Measurements from ENCODE around the gene LPP.

The LPP gene

DNA sequence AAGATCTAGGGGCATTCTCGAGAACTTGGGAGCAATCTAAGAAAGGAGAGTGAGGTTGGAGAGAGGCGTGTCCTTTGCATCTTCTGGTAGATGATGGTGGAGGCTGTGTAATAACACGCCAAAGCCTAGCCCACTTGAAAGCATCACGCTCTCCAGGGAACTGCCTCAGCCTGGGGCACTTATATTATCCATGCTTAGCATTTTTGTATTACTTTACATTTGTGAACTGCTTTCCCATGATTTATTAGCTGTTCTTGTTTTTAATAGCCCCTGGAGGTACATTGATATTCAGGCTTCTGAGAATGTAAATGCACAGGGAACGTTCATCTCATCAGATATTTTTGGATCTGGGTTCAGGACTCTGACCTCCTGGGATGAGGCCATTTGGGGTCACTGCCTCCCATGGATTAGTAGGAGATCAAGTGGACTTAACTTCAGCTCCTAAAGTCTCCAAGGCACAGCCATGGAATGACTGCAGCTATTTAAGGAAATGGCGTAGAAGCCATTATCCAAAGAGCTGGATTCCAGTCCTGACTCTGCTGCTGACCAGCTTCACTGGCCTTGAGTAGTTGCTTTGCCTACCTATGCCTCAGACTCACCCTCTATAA, 124.9 kb downstream of the LPP start:
- Mint-ChIP-seq H3K4me1 (ENCODE audit: low read depth in 2 of 2) (peaks cover 18 to 24% of the 10 kb centered on the region in 2 donors), H3K4me3 (no peak overlapping the region), H3K27me3 (no peaks in the 10 kb centered on the region), H3K27ac (no peak overlapping the region), H3K36me3 (ENCODE audit: insufficient read depth) (no peaks in the 10 kb centered on the region), H3K9me3 (no peaks in the 10 kb centered on the region)
- DNase-seq (no peak), ATAC-seq (replicated peaks) (no peak)

DNA sequence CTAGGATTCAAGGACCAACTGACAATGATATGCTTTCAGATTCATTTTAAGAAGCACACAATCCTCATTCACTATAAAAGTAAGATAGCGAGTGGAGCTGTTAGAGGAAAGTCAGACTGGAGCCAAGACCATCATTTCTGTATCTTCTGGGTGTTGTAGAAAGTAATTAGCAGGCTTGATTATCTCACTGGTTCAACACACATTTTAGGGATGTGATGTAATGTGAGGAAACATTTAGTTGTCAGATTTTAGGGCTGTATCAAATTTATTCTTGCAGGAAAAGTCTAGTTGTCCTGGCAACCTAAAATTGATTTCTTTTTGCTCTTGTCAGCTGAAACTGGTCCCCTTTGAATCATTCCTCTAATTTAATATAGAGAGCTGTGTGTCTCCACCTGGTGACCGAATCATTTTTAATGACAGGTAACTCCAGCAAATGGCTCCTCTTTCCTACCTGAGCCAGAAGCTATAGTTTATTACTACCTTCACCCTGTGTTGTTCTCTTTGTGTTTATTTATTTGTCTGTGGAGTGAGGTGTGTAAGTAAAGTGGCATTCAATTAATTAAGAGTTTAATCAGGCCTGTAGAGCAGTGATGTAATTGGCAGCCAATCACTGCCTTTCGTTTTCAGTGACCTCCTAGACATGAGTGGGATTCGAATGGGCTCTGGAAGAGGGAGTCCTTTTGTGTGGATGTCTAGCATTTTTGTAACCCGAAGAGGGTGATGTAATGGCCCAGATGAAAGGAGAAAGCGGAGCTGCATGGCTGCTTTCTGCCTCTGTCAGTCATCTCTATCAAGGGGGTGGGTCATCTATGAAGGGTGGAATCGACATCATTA, 125.8 kb downstream of the LPP start:
- ATAC-seq (replicated peaks) (no peak), DNase-seq (no peak)
- Mint-ChIP-seq H3K27ac (peak overlapping the region in 1 of 2 donors; percentile 30), H3K4me3 (no peak overlapping the region), H3K4me1 (ENCODE audit: low read depth in 2 of 2) (peaks cover 26 to 31% of the 10 kb centered on the region in 2 donors), H3K36me3 (ENCODE audit: insufficient read depth) (no peaks in the 10 kb centered on the region), H3K27me3 (no peaks in the 10 kb centered on the region), H3K9me3 (no peaks in the 10 kb centered on the region)

DNA sequence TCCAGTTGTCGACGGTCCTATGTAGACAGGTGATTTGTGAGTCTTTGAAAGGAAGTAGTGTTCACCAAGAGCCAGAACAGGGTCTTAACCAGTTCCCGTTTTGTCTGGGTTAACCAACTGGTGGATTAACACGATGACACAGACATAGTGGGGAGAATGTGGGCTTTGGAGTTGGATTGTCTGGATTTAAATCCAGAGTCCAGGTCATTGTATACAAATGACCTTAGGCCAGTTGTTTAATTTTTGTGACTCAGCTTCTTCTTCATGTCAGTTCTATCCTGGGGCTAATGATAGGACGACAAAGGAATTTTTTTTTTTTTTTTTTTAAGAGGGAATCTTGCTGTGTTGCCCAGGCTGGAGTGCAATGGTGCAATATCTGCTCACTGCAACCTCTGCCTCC, 126.7 kb downstream of the LPP start:
- ATAC-seq (replicated peaks) (no peak), DNase-seq (no peak)
- H3K4me1 Mint-ChIP-seq (ENCODE audit: low read depth in 2 of 2) = peaks cover 31 to 35% of the 10 kb centered on the region in 2 donors
- no peaks in the 10 kb centered on the region for H3K27me3 Mint-ChIP-seq
- H3K36me3 Mint-ChIP-seq (ENCODE audit: insufficient read depth) = no peaks in the 10 kb centered on the region
- H3K27ac Mint-ChIP-seq = no peak overlapping the region
- no peak overlapping the region for H3K4me3 Mint-ChIP-seq
- no peaks in the 10 kb centered on the region for H3K9me3 Mint-ChIP-seq

DNA sequence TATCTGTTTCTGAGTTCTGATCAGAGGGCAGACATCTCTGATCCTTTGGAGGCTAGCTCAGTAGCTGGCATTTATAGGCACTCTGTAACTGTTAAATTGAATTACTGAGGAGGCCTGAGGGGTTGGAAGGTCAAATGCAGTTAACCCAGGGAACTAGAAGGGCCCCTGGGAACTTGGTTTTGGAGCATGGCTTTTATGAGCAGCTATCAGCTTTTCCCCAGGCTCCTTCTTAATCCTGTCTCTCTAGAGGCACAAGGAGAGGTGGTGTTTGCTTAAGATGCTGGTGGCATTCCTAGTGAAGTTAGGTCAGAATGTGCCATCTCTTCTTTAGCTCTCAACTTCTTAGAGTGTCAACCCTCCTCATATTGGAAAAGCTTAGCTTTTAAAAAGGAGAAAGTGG, 128.9 kb downstream of the LPP start:
- ATAC-seq (replicated peaks) (no peak), DNase-seq (no peak)
- H3K27me3 Mint-ChIP-seq = no peaks in the 10 kb centered on the region
- H3K4me3 Mint-ChIP-seq = no peak overlapping the region
- peak overlapping the region in 1 of 2 donors; percentile 72 for H3K27ac Mint-ChIP-seq
- H3K4me1 Mint-ChIP-seq (ENCODE audit: low read depth in 2 of 2) = peaks cover 26 to 30% of the 10 kb centered on the region in 2 donors
- no peaks in the 10 kb centered on the region for H3K36me3 Mint-ChIP-seq (ENCODE audit: insufficient read depth)
- H3K9me3 Mint-ChIP-seq = no peaks in the 10 kb centered on the region

DNA sequence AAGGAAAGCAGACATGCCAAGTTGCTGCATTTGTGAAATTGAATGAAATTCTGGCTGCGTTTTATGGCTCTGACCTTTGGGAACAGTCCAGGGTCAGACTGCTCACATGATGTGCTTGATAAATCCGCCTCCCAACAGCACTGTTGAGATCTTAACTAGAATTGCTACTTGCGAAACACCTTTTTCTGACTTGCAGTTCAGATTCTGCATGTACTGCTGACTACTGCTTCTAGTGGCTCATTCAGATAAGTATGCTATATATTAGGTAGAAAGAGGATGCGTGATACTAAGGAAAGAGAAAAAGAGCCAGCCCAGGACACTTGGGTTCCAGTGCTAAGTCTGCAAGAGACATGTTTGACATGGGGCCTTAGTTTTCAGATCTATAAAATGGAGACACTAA, 129.4 kb downstream of the LPP start:
- no peak for DNase-seq

DNA sequence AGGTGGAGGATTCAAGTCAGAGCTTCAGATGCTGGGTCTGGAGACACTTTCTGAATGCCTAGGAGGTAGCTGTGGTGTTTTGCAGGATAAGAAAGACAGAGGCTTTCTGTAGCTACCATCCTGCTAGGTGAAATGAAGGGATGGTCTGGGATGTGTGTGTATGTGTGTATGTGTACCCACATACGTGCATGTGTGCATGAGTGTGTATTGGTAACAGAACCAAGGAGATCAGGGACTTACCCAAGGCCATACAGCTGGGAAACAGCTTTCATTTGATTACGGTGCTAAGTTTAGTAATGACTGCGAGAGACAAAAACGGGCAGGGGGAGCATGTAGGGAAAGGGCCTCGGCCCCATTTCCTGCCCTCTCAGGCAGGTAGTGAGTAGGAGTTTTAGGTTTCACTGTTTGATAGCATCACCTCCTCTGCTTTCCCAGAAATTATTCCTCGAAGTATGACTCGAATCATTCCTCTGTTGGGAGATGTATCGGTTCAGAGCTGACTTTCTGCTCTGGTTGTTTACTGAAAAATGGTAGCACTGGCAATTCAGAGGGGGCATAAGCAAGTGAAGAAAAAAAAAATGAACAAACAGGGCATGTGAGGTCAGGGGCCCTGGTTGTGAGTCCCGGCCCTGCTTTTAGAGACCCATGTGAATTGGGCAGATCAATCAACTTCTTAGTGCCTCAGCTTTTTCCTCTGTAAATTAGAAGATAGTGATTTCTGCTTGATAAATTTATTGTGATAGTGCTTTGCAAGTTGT, 130.7 kb downstream of the LPP start:
- Mint-ChIP-seq H3K4me3 (peak overlapping the region in 1 of 2 donors; percentile 7), H3K9me3 (no peaks in the 10 kb centered on the region), H3K27ac (peak overlapping the region; percentile 66 to 89), H3K36me3 (ENCODE audit: insufficient read depth) (no peaks in the 10 kb centered on the region), H3K4me1 (ENCODE audit: low read depth in 2 of 2) (peaks cover 26 to 28% of the 10 kb centered on the region in 2 donors), H3K27me3 (no peaks in the 10 kb centered on the region)
- DNase-seq (no peak), ATAC-seq (replicated peaks) (no peak)

More for the DNA sequence above, 129.4 kb downstream of the LPP start:
- Mint-ChIP-seq H3K27me3 (no peaks in the 10 kb centered on the region), H3K36me3 (ENCODE audit: insufficient read depth) (no peaks in the 10 kb centered on the region), H3K27ac (no peak overlapping the region), H3K4me1 (ENCODE audit: low read depth in 2 of 2) (peaks cover 26 to 28% of the 10 kb centered on the region in 2 donors), H3K9me3 (no peaks in the 10 kb centered on the region), H3K4me3 (no peak overlapping the region)
- ATAC-seq (replicated peaks) = no peak

DNA sequence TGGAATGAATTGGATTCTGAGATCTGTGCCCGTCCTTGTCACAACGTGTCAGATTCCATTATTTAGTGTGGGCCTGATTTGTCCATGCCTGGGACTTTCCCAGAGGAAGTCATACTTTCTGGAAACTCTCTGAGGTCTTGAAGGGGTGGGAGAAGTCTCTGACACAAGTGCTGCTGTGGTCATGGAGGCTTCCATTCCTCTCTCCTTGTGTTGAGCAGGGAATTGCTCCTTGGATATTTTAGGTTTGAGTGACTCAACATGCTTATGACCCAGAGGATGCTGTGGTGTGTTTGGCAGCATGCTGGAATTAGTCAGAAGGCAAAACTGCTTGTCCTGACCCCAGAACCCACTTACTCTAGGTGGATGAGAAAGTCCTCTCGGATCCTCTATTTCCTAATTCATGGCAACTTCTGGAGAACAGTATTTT, 132.1 kb downstream of the LPP start:
- Mint-ChIP-seq H3K4me3 (no peak overlapping the region), H3K27ac (peak overlapping the region; percentile 46 to 66), H3K9me3 (no peaks in the 10 kb centered on the region), H3K27me3 (no peaks in the 10 kb centered on the region), H3K36me3 (ENCODE audit: insufficient read depth) (peaks cover 3% of the 10 kb centered on the region), H3K4me1 (ENCODE audit: low read depth in 2 of 2) (peaks cover 26 to 31% of the 10 kb centered on the region in 2 donors)
- DNase-seq (no peak), ATAC-seq (replicated peaks) (no peak)

DNA sequence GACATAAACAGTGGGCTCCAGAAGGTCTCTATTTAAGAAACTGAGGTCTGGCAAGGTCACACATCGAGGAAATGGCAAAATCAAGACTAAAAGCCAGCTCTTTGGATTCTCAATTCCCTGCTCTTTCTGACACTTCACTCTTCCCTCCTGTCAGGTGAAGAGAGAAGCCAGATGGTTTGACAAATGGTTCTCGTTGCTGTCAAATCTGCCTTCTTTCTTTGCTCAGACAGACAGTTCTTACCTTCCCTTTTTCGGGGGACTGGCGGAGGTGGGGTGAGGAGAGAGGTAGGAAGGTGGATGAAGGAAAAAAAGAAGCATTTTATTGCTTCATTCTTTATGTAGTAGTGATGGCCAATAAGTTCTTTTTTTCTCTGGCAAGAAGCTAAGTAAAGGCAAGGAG, 133.4 kb downstream of the LPP start:
- Mint-ChIP-seq H3K27ac (no peak overlapping the region), H3K4me1 (ENCODE audit: low read depth in 2 of 2) (peaks cover 23 to 37% of the 10 kb centered on the region in 2 donors), H3K27me3 (no peaks in the 10 kb centered on the region), H3K9me3 (no peaks in the 10 kb centered on the region), H3K36me3 (ENCODE audit: insufficient read depth) (peaks cover 5% of the 10 kb centered on the region), H3K4me3 (no peak overlapping the region)
- no peak for ATAC-seq (replicated peaks)
- DNase-seq = no peak

DNA sequence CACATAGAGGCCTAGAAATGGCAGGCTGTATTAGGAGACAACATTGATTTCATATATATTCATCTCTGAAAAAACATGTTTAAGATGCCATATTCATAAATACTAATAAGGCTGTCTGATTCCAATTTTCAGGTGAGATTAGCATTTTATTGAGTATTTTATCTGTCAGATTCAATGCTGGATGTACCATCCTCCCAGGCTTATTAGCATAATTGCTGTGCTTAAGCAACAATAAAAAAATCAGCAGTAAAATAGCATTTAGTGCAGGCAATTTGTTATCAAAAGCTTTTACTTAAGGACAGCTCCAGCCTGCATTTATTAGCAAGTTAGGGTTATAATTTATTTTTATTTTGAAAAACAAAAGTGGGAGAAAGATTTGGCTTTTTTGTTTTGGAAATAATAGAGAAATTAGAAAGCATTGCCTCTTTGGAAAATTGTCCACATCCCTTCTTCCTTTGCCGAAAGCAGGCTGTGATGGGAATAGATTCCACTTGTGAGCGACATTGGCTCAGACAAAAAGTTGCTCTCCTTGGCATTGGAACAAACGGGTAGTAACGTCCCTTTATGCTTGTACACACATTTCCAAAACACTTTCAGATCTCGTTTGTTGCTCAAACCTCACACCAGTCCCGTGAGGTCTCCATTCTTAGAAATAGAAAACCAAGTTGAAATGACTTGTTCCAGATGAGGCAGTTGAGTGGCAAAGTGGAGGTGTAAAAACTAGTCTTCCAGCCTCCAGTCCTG, 134.0 kb downstream of the LPP start:
- ATAC-seq (replicated peaks) (no peak), DNase-seq (no peak)
- H3K9me3 Mint-ChIP-seq = no peaks in the 10 kb centered on the region
- no peaks in the 10 kb centered on the region for H3K27me3 Mint-ChIP-seq
- no peak overlapping the region for H3K27ac Mint-ChIP-seq
- peaks cover 21 to 33% of the 10 kb centered on the region in 2 donors for H3K4me1 Mint-ChIP-seq (ENCODE audit: low read depth in 2 of 2)
- H3K36me3 Mint-ChIP-seq (ENCODE audit: insufficient read depth) = peaks cover 5% of the 10 kb centered on the region
- H3K4me3 Mint-ChIP-seq = no peak overlapping the region

DNA sequence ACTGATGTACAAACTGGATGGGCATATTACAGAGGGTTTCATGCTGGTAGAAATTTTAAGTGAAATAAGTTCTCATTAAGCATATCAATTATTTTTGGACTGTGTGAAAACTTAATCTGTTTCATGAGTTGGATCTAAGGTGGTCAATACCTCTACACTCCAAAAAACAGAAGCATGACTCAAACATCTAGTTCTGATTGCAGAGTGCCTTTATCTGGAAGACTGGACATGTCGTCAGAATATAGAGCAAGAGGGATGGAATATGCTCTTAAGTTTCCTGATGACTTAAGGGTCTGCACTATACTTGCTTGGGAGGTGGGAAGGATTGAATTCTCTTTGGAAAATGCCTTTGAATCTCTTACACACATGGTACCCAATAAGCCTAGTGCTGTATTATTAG, 138.3 kb downstream of the LPP start:
- DNase-seq = no peak
- peaks cover 20 to 51% of the 10 kb centered on the region in 2 donors for H3K4me1 Mint-ChIP-seq (ENCODE audit: low read depth in 2 of 2)
- H3K27me3 Mint-ChIP-seq = no peaks in the 10 kb centered on the region
- H3K36me3 Mint-ChIP-seq (ENCODE audit: insufficient read depth) = peaks cover 5% of the 10 kb centered on the region
- ATAC-seq (replicated peaks) = no peak
- no peak overlapping the region for H3K4me3 Mint-ChIP-seq
- H3K9me3 Mint-ChIP-seq = no peaks in the 10 kb centered on the region
- peak overlapping the region in 1 of 2 donors; percentile 19 for H3K27ac Mint-ChIP-seq

DNA sequence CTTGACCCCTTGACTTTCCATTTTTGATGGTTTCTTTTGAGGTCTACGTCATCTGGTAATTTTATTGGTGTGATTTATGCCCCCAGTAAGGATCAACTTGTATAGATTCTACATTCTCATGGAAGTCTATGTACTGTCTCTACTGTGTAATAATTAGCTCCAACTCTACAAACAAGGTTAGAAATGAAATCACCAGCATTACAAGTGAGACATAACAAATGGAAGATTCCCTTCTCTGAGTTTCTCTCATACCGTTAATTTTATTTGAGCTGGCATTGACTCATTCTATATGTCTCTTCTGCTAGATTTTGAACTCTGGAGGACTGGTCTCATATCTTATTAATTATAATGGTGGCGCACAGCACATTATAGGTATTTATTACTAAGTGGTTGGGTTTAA, 138.9 kb downstream of the LPP start:
- Mint-ChIP-seq H3K36me3 (ENCODE audit: insufficient read depth) (peaks cover 5% of the 10 kb centered on the region), H3K9me3 (no peaks in the 10 kb centered on the region), H3K27me3 (no peaks in the 10 kb centered on the region), H3K4me1 (ENCODE audit: low read depth in 2 of 2) (peaks cover 20 to 54% of the 10 kb centered on the region in 2 donors), H3K27ac (no peak overlapping the region), H3K4me3 (no peak overlapping the region)
- ATAC-seq (replicated peaks) (no peak), DNase-seq (no peak)

DNA sequence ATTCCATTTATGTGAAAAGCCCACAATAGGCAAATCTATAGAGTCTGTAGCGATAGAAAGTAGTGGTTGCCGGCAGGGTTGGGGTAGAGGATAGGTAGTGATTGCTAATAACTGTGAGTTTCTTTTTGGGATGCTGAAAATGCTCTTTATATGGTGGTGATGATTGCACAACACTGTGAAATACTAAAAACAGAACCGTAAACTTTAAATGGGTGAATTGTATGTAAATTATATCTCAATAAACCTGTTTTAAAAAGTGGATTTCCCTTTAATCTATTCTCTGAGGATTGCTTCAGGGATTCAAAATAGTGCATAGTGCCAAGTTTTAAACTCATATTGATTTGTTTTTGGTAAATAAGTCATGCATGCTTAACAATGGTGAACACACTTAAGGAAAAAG, 140.2 kb downstream of the LPP start:
- Mint-ChIP-seq H3K27ac (peak overlapping the region in 1 of 2 donors; percentile 38), H3K27me3 (no peaks in the 10 kb centered on the region), H3K9me3 (no peaks in the 10 kb centered on the region), H3K4me3 (no peak overlapping the region), H3K36me3 (ENCODE audit: insufficient read depth) (peaks cover 5% of the 10 kb centered on the region), H3K4me1 (ENCODE audit: low read depth in 2 of 2) (peaks cover 30 to 65% of the 10 kb centered on the region in 2 donors)
- ATAC-seq (replicated peaks) = no peak
- DNase-seq = no peak
